ENCODE results near the gene RETN.

RETN gene

GRCh38 chr19:7706188-7706954 is 37.5 kb downstream of the RETN start:
- DNase-seq (ENCODE audit: low read depth) = no peak

GRCh38 chr19:7706955-7707456 is 38.2 kb downstream of the RETN start:
- no peak for DNase-seq (ENCODE audit: low read depth)

GRCh38 chr19:7709932-7710460 is 41.1 kb downstream of the RETN start:
- no peak for DNase-seq (ENCODE audit: low read depth)

- no peak for DNase-seq (ENCODE audit: low read depth)
Measured at GRCh38 chr19:7710616-7711015, 41.8 kb downstream of the RETN start.

DNA sequence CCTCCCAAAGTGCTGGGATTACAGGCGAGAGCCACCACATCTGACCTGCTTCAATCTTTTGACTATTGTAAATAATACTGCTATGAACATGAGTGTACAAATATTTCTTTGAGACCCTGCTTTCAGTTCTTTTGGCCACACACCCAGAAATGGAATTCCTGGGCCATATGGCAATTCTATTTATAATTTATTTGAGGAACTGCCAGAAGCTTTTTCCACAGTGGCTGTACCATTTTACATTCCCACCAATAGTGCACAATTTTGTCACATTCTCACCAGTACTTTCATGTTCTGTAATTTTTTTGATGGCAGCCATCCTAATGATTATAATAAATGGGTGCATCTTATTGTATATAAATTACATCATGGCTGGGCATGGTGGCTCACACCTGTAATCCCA is 46.8 kb downstream of the RETN start:
- no peak for DNase-seq (ENCODE audit: low read depth)

GRCh38 chr19:7716762-7717161 is 47.9 kb downstream of the RETN start:
- no peak for DNase-seq (ENCODE audit: low read depth)

DNA sequence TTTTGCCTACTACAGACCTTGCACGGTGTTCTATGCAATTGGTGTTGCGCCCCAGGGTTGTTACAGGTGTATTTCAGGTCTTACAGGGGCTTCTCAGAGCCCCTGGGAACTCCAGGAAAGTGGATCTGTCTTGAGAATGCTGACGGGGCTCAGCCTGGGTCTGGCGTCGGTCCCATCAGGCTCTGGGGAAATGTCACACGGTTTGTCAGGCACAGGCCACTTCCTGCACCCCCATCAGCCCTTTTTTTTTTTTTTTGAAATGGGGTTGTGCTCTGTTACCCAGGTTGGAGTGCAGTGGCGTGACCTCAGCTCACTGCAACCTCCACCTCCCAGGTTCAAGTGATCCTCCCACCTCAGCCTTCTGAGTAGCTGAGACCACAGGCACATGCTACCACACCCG is 49.8 kb downstream of the RETN start:
- DNase-seq (ENCODE audit: low read depth) = no peak
